Osteoblast (primary cell): ENCODE results near the gene CD63. TPM values are rescaled to one million over a fixed set of nuclear protein-coding genes. Genes with fewer than 3 reads are reported as not detected.

Experiments used
- DNase-seq: peaks from one replicate; pipeline ENCODE4 v3.0.0; 2011; ENCODE audit warnings: low spot score, mixed read lengths; ENCODE audit not compliant: insufficient read length; ENCODE audit errors: missing footprints
- H2AFZ ChIP-seq: 2 replicates; pipeline ENCODE4 v1.6.0; 2011; ENCODE audit warnings: mild to moderate bottlenecking, low read length
- H3K27ac ChIP-seq: 2 replicates; pipeline ENCODE4 v1.5.1; 2011; ENCODE audit warnings: mild to moderate bottlenecking, low read depth, low read length, moderate library complexity
- H3K27me3 ChIP-seq: 2 replicates; pipeline ENCODE4 v1.6.0; 2012; ENCODE audit warnings: mild to moderate bottlenecking, control low read depth, inconsistent platforms, low read length, moderate library complexity; ENCODE audit not compliant: insufficient read depth
- H3K36me3 ChIP-seq: 2 replicates; pipeline ENCODE4 v1.5.1; 2011; ENCODE audit warnings: mild to moderate bottlenecking, low read length, control low read depth, moderate library complexity; ENCODE audit not compliant: insufficient read depth
- H3K4me1 ChIP-seq: 2 replicates; pipeline ENCODE4 v1.5.1; 2011; ENCODE audit warnings: mild to moderate bottlenecking, low read length, control low read depth, moderate library complexity; ENCODE audit not compliant: insufficient read depth
- H3K4me2 ChIP-seq: 2 replicates; pipeline ENCODE4 v1.6.0; 2011; ENCODE audit warnings: mild to moderate bottlenecking, low read length; ENCODE audit not compliant: insufficient read depth
- H3K4me3 ChIP-seq: fragments of 200-600 bp; sonication (generic); 3 replicates; pipeline ENCODE4 v1.5.1; 2012; ENCODE audit warnings: mild to moderate bottlenecking, low read length, inconsistent platforms; ENCODE audit not compliant: insufficient read depth
- H3K79me2 ChIP-seq: 2 replicates; pipeline ENCODE4 v1.6.0; 2012; ENCODE audit warnings: mild to moderate bottlenecking, low read length, control low read depth, inconsistent platforms; ENCODE audit not compliant: insufficient read depth
- H3K9me3 ChIP-seq: 2 replicates; pipeline ENCODE4 v1.5.1; 2011; ENCODE audit warnings: low read depth, low read length, control low read depth
- H4K20me1 ChIP-seq: 2 replicates; pipeline ENCODE4 v1.6.0; 2012; ENCODE audit warnings: mild to moderate bottlenecking, low read length, control low read depth; ENCODE audit not compliant: insufficient read depth
- CTCF ChIP-seq: IDR thresholded peaks from 2 replicates; pipeline ENCODE4 v1.5.1; 2011; ENCODE audit warnings: mild to moderate bottlenecking, low read depth, low read length, moderate library complexity; ENCODE audit errors: extremely low read depth
- total RNA-seq: library from RNA; depleted of rRNA; stranded (reverse); fragments of >200 nt; gene quantifications from 2 replicates; pipeline ENCODE4 v1.2.3, GENCODE V29; 2012

Gene CD63
- total RNA-seq, 1 donor = 3,072 TPM

- H3K4me2 ChIP-seq = no peak overlapping the region
- DNase-seq = peak; percentile 87
These were observed 17.5 kb upstream of the CD63 start for GRCh38 chr12:55746174-55746912.

GRCh38 chr12:55745361-55746173, 16.8 kb upstream of the CD63 start:
- peaks cover 9% of the 10 kb centered on the region for H4K20me1 ChIP-seq
- H3K9me3 ChIP-seq = no peaks in the 10 kb centered on the region
- peak; percentile 84 for DNase-seq
- no peak overlapping the region for H3K27ac ChIP-seq
- no peaks in the 10 kb centered on the region for H3K27me3 ChIP-seq
- H3K79me2 ChIP-seq = no peaks in the 10 kb centered on the region
- no peak for TF ChIP-seq CTCF
- H3K4me3 ChIP-seq = no peak overlapping the region
- H3K4me2 ChIP-seq = peak overlapping the region; percentile 48
- peaks cover 18% of the 10 kb centered on the region for H3K4me1 ChIP-seq
- H2AFZ ChIP-seq = no peak overlapping the region
- peaks cover 4% of the 10 kb centered on the region for H3K36me3 ChIP-seq

More at GRCh38 chr12:55746174-55746912, 17.5 kb upstream of the CD63 start:
- H4K20me1 ChIP-seq = peaks cover 9% of the 10 kb centered on the region
- TF ChIP-seq CTCF = no peak
- H3K27me3 ChIP-seq = no peaks in the 10 kb centered on the region
- H3K4me1 ChIP-seq = peaks cover 18% of the 10 kb centered on the region
- H3K79me2 ChIP-seq = no peaks in the 10 kb centered on the region
- peaks cover 9% of the 10 kb centered on the region for H3K36me3 ChIP-seq
- no peak overlapping the region for H3K4me3 ChIP-seq
- H3K27ac ChIP-seq = no peak overlapping the region
- H3K9me3 ChIP-seq = no peaks in the 10 kb centered on the region
- no peak overlapping the region for H2AFZ ChIP-seq

- Histone ChIP-seq H3K36me3 (peaks cover 3% of the 10 kb centered on the region), H3K9me3 (no peaks in the 10 kb centered on the region), H2AFZ (peak overlapping the region; percentile 58), H3K4me2 (peak overlapping the region; percentile 93), H3K27me3 (no peaks in the 10 kb centered on the region), H3K4me1 (peaks cover 18% of the 10 kb centered on the region), H3K27ac (no peak overlapping the region), H4K20me1 (peaks cover 6% of the 10 kb centered on the region), H3K4me3 (peak overlapping the region; percentile 82), H3K79me2 (no peaks in the 10 kb centered on the region)
- no peak for TF ChIP-seq CTCF
- no peak for DNase-seq
These were observed 15.7 kb upstream of the CD63 start for GRCh38 chr12:55744340-55745030.
